ENCODE data around the gene NABP2.
"Not testable (repeated sequence)": the region's sequence is repeated elsewhere in the genome, so short reads cannot be mapped to it uniquely, and the experiment has no call there.

Gene NABP2

GRCh38 chr12:56224102-56224701 lies at the start of gene NABP2:
Gene NABP2 (plus strand): TSS chr12:56224342. CDS start chr12:56224857, 515 bp downstream.
- DNase-seq: peak; percentile 98

GRCh38 chr12:56178347-56178746 lies 45.8 kb upstream of the NABP2 start:
- DNase-seq: no peak

- no peak for DNase-seq
Measured at GRCh38 chr12:56186957-56187356, 37.2 kb upstream of the NABP2 start.

GRCh38 chr12:56188131-56188777 lies 35.9 kb upstream of the NABP2 start:
- no peak for DNase-seq

- DNase-seq: no peak
Measured at GRCh38 chr12:56188778-56189098, 35.4 kb upstream of the NABP2 start.

- peak; percentile 90 for DNase-seq
Measured at GRCh38 chr12:56189099-56189917, 34.8 kb upstream of the NABP2 start, which contains the start of gene SMARCC2. Gene SMARCC2 (minus strand): TSS chr12:56189483. CDS start chr12:56189461, 22 bp downstream.

- DNase-seq: peak; percentile 92
Measured at GRCh38 chr12:56189918-56190694, 34.0 kb upstream of the NABP2 start.

GRCh38 chr12:56190695-56191155 lies 33.4 kb upstream of the NABP2 start:
- DNase-seq: no peak

- no peak for DNase-seq
Measured at GRCh38 chr12:56192582-56192981, 31.6 kb upstream of the NABP2 start.

GRCh38 chr12:56193025-56193578 lies 31.0 kb upstream of the NABP2 start:
- DNase-seq: peak; percentile 90

GRCh38 chr12:56196818-56197550 lies 27.2 kb upstream of the NABP2 start:
- not testable (repeated sequence) for DNase-seq

- DNase-seq: no peak
Measured at GRCh38 chr12:56197921-56198635, 26.1 kb upstream of the NABP2 start.

- DNase-seq: no peak
Measured at GRCh38 chr12:56198836-56199235, 25.3 kb upstream of the NABP2 start.

- DNase-seq: no peak
Measured at GRCh38 chr12:56202366-56202765, 21.8 kb upstream of the NABP2 start.

GRCh38 chr12:56202838-56203237 lies 21.3 kb upstream of the NABP2 start:
- DNase-seq: no peak

- DNase-seq: no peak
Measured at GRCh38 chr12:56204275-56204674, 19.9 kb upstream of the NABP2 start.

GRCh38 chr12:56205445-56205844 lies 18.7 kb upstream of the NABP2 start:
- no peak for DNase-seq

- DNase-seq: no peak
Measured at GRCh38 chr12:56206452-56207166, 17.5 kb upstream of the NABP2 start.

GRCh38 chr12:56208006-56208405 lies 16.1 kb upstream of the NABP2 start:
- no peak for DNase-seq

- no peak for DNase-seq
Measured at GRCh38 chr12:56212361-56212760, 11.8 kb upstream of the NABP2 start.

- DNase-seq: no peak
Measured at GRCh38 chr12:56213878-56214277, 10.3 kb upstream of the NABP2 start.

All from NCI-H774 (cell line).